ENCODE results near the gene NRP2.

GRCh38 chr2:205650450-205650849, 31.9 kb upstream of the NRP2 start:
- no peak for TF ChIP-seq CTCF (IDR thresholded peaks at IDR 0.05)
- no peak for TF ChIP-seq POLR2A (IDR thresholded peaks at IDR 0.05)
